HEK293 (cell line): ENCODE measurements around the gene CD86.

ENCODE experiments used
- CTCF ChIA-PET: fragments of 350-600 bp; formaldehyde crosslinking; extraction: SDS; loops from one replicate; lab custom pipeline; 2021; ENCODE audit warnings: antibody characterized with exemption; lab: Yijun Ruan, JAX
- POLR2A ChIA-PET: fragments of 300-600 bp; formaldehyde crosslinking; extraction: SDS; loops from one replicate; lab custom pipeline; 2020; ENCODE audit warnings: antibody characterized with exemption, inconsistent platforms; lab: Yijun Ruan, JAX
- H3K27ac ChIP-seq: fragments of 200-500 bp; sonication (Bioruptor generic); 2 replicates; pipeline ENCODE4 v1.5.1; 2014; ENCODE audit warnings: low read depth, low read length, control low read depth, inconsistent platforms; ENCODE audit errors: extremely low read depth
- H3K36me3 ChIP-seq, 2 experiments: fragments of 200-500 bp in 1 of 2; sonication (Bioruptor generic) in 1 of 2; 1 replicate in 1 of 2; 2 replicates in 1 of 2; pipeline ENCODE4 v1.5.1; 2014 to 2017; ENCODE audit warnings: inconsistent platforms in 2 of 2, low read length in 2 of 2; ENCODE audit not compliant: control insufficient read depth in 2 of 2, insufficient read depth in 1 of 2
- H3K4me1 ChIP-seq: fragments of 200-500 bp; sonication (Bioruptor generic); 2 replicates; pipeline ENCODE4 v1.5.1; 2014; ENCODE audit warnings: mild to moderate bottlenecking, low read length, inconsistent platforms; ENCODE audit not compliant: control insufficient read depth, insufficient read depth
- H3K4me3 ChIP-seq: 2 replicates; pipeline ENCODE4 v1.5.1; 2011; ENCODE audit warnings: low read depth, mild to moderate bottlenecking, control low read depth, low read length, moderate library complexity
- H3K9me3 ChIP-seq: fragments of 200-500 bp; sonication (Bioruptor generic); 2 replicates; pipeline ENCODE4 v1.5.1; 2014; ENCODE audit warnings: low read depth, low read length, inconsistent platforms; ENCODE audit not compliant: control insufficient read depth, insufficient read depth
- SCRT1 ChIP-seq: fragments of 450-650 bp; formaldehyde crosslinking; IDR thresholded peaks from 2 replicates; pipeline ENCODE4 v1.5.1; 2016; ENCODE audit warnings: missing biosample characterization, missing genetic modification characterization, borderline replicate concordance
- TSHZ1 ChIP-seq: fragments of 450-650 bp; formaldehyde crosslinking; IDR thresholded peaks from 2 replicates; pipeline ENCODE4 v1.5.1; 2016; ENCODE audit warnings: missing biosample characterization, missing genetic modification characterization, borderline replicate concordance
- ZNF16 ChIP-seq: fragments of 450-650 bp; formaldehyde crosslinking; IDR thresholded peaks from 2 replicates; pipeline ENCODE4 v1.5.1; 2016; ENCODE audit warnings: low read depth, missing biosample characterization, missing genetic modification characterization
- ZNF214 ChIP-seq: fragments of 450-650 bp; formaldehyde crosslinking; IDR thresholded peaks from 2 replicates; pipeline ENCODE4 v1.5.1; 2017; ENCODE audit warnings: missing biosample characterization, mild to moderate bottlenecking, missing genetic modification characterization, borderline replicate concordance
- ZNF223 ChIP-seq: fragments of 450-650 bp; formaldehyde crosslinking; IDR thresholded peaks from 2 replicates; pipeline ENCODE4 v1.5.1; 2016; ENCODE audit warnings: missing biosample characterization, missing genetic modification characterization
- ZNF391 ChIP-seq: fragments of 450-650 bp; formaldehyde crosslinking; IDR thresholded peaks from 2 replicates; pipeline ENCODE4 v1.5.1; 2016; ENCODE audit warnings: low read depth, missing biosample characterization, missing genetic modification characterization, borderline replicate concordance
- ZNF48 ChIP-seq: fragments of 450-650 bp; formaldehyde crosslinking; IDR thresholded peaks from 2 replicates; pipeline ENCODE4 v1.5.1; 2016; ENCODE audit warnings: missing biosample characterization, missing genetic modification characterization
- ZNF513 ChIP-seq: fragments of 450-650 bp; IDR thresholded peaks from 2 replicates; pipeline ENCODE4 v1.5.1; 2018; ENCODE audit warnings: missing biosample characterization, missing genetic modification characterization
- ZNF560 ChIP-seq: fragments of 450-650 bp; formaldehyde crosslinking; IDR thresholded peaks from 2 replicates; pipeline ENCODE4 v1.5.1; 2017; ENCODE audit warnings: missing biosample characterization, missing genetic modification characterization, borderline replicate concordance
- ZNF580 ChIP-seq: fragments of 450-650 bp; formaldehyde crosslinking; IDR thresholded peaks from 2 replicates; pipeline ENCODE4 v1.5.1; 2016; ENCODE audit warnings: missing biosample characterization, missing genetic modification characterization
- ZNF654 ChIP-seq: fragments of 450-650 bp; formaldehyde crosslinking; IDR thresholded peaks from 2 replicates; pipeline ENCODE4 v1.5.1; 2016; ENCODE audit warnings: low read depth, missing biosample characterization, missing genetic modification characterization
- ZNF660 ChIP-seq: fragments of 450-650 bp; IDR thresholded peaks from 2 replicates; pipeline ENCODE4 v1.5.1; 2018; ENCODE audit warnings: missing biosample characterization, mild to moderate bottlenecking, missing genetic modification characterization
- ZNF76 ChIP-seq: fragments of 450-650 bp; formaldehyde crosslinking; IDR thresholded peaks from 2 replicates; pipeline ENCODE4; 2016; ENCODE audit warnings: low read depth, missing biosample characterization, missing genetic modification characterization, borderline replicate concordance
- ZSCAN18 ChIP-seq: fragments of 450-650 bp; formaldehyde crosslinking; IDR thresholded peaks from 2 replicates; pipeline ENCODE4 v1.5.1; 2016; ENCODE audit warnings: missing biosample characterization, missing genetic modification characterization
- TF ChIP-seq, protein P1 (sequence below): fragments of 450-650 bp; formaldehyde crosslinking; IDR thresholded peaks from 2 replicates; pipeline ENCODE4 v1.5.1; 2017; ENCODE audit warnings: missing biosample characterization, missing genetic modification characterization

The CD86 gene

GRCh38 chr3:122030381-122031122, 24.6 kb upstream of the CD86 start:
- Histone ChIP-seq H3K27ac (no peak overlapping the region), H3K4me1 (no peaks in the 10 kb centered on the region), H3K9me3 (no peaks in the 10 kb centered on the region), H3K4me3 (no peak overlapping the region), H3K36me3 (no peaks in the 10 kb centered on the region)
- TF ChIP-seq ZNF654 (tag by site-specific recombination) = no peak
- TF ChIP-seq TSHZ1 (tag by site-specific recombination) = no peak
- no peak for TF ChIP-seq ZNF16
- TF ChIP-seq, protein P1, sequence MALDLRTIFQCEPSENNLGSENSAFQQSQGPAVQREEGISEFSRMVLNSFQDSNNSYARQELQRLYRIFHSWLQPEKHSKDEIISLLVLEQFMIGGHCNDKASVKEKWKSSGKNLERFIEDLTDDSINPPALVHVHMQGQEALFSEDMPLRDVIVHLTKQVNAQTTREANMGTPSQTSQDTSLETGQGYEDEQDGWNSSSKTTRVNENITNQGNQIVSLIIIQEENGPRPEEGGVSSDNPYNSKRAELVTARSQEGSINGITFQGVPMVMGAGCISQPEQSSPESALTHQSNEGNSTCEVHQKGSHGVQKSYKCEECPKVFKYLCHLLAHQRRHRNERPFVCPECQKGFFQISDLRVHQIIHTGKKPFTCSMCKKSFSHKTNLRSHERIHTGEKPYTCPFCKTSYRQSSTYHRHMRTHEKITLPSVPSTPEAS (tag by site-specific recombination) = no peak
- TF ChIP-seq ZNF580 (tag by site-specific recombination) = no peak
- TF ChIP-seq ZNF214 = no peak
- no peak for TF ChIP-seq ZNF48 (tag by site-specific recombination)
- TF ChIP-seq ZNF223 (tag by site-specific recombination) = no peak
- ChIA-PET POLR2A (interaction anchor here (0.6 kb wide), 1 partner anchor 1853 kb away, joined by 3 read pairs; no protein-coding TSS in a partner anchor), CTCF (interaction anchor here (0.6 kb wide), 1 partner anchor 156 kb away, joined by 3 read pairs; no protein-coding TSS in a partner anchor)

GRCh38 chr3:122031123-122031468, 24.1 kb upstream of the CD86 start:
- no peak overlapping the region for H3K27ac ChIP-seq
- ChIA-PET POLR2A (no interaction called here), CTCF (no interaction called here)
- H3K9me3 ChIP-seq = no peaks in the 10 kb centered on the region
- H3K4me1 ChIP-seq = no peaks in the 10 kb centered on the region
- no peaks in the 10 kb centered on the region for H3K36me3 ChIP-seq
- TF ChIP-seq SCRT1 (tag by site-specific recombination) = no peak
- no peak for TF ChIP-seq ZNF391 (tag by site-specific recombination)
- no peak for TF ChIP-seq ZNF513 (tag by site-specific recombination)
- TF ChIP-seq ZNF76 (tag by site-specific recombination) = no peak
- no peak for TF ChIP-seq ZNF560
- TF ChIP-seq ZNF660 (tag by site-specific recombination) = no peak
- TF ChIP-seq ZSCAN18 = no peak
- H3K4me3 ChIP-seq = no peak overlapping the region
